Suppressor macrophage treated with lipopolysaccharide for 4 hours (primary cell): ENCODE measurements around the gene FTO.

Source experiments
- DNase-seq: peaks from one replicate; pipeline ENCODE4 v3.0.0-alpha.2; 2020

FTO gene

GRCh38 chr16:53787423-53787822 is 83.5 kb downstream of the FTO start:
- DNase-seq = no peak

DNA sequence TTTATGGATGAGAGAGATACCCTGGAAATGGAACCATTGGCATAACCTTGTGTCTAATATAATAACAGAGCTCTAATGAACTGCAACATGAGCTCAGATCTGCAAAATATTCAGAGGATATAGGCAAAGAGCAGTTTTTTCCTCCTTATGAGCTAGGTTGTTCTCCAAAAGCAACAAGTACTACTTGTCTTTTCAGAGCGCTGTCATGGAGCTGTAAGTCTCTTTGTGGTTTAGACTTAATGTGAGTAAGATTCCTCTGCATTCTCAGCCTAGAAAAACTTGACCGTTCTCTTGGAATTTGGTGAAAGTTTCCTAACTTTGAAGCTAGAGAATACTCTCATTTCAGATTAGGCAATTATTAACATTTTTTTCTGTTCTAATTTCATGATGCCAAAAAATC is 85.2 kb downstream of the FTO start:
- DNase-seq = no peak

GRCh38 chr16:53792161-53792951 is 88.4 kb downstream of the FTO start:
- DNase-seq = no peak

DNA sequence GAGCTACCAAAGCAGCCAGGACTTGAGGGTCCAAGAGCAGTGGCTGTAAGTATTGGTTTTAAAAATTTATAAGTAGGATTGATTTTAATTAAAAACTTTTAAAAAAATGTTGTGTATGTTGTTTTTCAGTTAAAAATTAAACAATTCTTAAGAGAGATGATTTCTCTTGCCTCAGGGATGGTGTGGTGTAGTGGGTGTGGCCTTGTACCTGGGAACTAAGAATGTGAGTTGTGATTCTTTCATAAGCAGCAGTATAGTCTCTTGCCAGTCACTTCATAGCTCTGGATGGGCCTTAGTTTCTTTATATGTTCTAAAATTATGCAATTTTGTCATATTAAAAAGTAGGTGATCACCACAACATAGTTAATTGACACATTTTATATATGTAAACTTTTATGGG is 99.5 kb downstream of the FTO start:
- no peak for DNase-seq

DNA sequence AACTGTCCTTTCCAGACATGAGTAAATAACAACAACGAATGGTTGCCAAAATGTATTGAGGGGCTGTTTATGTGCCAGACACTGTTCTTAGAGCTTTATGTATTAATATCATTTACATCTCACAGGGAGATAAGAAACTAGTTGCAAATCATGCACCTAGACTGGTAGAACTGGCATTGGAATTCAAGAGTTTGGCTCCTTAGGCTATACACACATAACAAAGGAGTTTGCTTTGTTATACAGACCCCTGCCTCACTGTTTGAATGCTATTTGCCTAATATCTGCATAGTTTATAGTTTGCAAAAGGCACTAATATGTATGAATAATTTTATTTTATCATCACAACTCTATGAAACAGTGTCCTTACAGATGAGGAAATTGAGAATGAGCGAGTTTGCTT is 100.0 kb downstream of the FTO start:
- DNase-seq = no peak

GRCh38 chr16:53804467-53804866 is 100.5 kb downstream of the FTO start:
- no peak for DNase-seq

DNA sequence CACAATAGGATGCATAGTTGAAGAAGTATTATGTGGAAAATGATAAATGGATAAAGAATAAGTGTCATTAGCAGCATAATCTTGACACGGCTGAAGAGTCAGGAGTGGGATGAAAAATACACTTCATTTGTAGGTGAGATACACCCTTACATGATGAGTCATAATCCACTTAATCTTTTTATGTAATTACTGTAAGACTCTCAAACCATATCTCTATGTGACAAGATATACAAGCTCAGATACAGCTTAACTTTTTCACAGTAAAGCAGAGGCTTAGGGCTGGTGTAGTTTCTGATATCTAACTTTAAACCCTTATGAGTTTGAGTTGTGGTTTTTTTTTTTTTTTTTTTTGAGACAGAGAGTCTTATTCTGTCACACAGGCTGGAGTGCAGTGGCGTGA is 101.2 kb downstream of the FTO start:
- DNase-seq = no peak

DNA sequence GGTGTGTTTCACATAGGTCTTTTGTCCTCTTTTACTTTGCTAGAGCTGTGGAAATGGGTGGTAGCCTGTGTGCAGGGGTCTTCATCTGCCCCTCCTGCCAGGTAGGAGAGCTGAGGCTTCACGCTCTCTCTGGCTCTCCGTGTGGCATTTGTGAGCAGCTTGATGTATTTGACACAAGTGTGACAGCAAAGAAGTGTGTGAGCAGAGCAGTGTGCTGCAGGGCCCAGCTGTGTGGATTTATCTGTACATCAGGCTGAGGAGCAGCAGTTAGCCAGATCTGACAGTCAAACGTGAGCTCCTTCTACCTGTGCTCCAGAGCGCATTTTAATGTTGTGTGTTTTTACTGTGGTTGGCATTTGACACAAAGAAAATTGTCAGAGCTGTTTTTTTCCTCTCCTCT is 101.8 kb downstream of the FTO start:
- no peak for DNase-seq

GRCh38 chr16:53809088-53809932 is 105.4 kb downstream of the FTO start:
- DNase-seq = no peak

- no peak for DNase-seq
These were observed 109.0 kb downstream of the FTO start for GRCh38 chr16:53812914-53813313.

GRCh38 chr16:53814801-53815200 is 110.8 kb downstream of the FTO start:
- no peak for DNase-seq

GRCh38 chr16:53816211-53816836 is 112.4 kb downstream of the FTO start:
- DNase-seq = no peak

DNA sequence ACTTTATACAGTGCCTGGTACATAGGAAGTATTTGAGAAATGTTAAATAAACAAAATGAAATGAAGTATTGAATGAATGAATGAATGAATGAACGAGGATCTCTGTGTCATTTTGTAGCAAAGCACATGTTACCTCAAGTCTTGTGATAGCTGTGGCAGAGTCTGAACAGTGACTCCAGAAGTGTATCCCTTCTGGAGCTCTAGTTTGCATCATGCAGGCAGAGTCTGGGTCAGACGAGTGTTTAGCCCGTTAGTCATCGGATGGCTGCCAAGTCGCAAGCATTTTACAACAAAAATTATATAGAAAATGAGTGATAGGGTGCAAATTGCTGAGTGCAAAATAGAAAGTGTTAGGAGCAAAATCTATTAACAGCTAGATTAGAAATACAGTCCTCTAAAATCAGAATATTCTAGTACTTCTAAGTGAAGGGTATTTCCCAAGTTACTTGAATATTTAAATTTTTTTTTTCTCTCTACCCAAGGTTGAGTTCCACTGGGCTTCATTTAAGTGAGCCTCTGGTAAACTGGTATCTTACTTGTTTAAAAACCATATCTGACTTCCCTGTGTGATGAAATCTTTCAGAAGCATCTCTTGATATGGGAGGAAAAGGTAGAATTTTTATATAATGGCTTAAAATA is 113.3 kb downstream of the FTO start:
- peak; percentile 5 for DNase-seq

DNA sequence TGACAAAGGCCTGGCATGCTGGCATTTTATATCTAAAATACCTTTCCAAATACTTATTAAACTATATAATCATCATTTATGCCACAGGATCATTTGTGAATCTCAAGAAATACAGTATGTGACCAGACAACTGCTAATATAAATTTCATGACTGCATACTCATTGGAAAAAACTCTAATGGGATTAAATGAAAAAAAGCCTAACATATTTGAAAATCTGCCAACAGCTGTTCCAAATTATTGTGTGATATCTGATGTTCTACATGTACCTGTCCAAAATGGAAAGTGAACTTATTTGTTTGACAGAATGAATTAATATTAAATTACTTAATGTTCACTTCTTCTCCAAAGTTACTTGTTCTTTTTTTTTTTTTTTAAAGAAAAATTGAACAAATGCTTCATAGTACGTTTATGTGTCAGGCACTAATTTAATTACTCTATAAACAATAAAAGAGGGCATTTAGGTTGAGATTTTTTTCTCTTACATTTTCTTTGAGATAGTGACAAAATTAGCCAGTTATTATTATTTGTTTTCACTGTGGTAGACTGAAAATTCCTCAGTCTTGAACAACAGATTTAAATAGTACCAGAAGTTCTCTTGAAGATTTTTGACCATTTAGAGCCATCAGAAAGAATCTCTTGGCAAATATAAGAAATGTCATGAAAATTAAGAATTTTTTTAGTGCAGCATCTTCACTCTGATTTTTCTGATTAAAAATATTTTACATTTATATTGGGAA is 114.0 kb downstream of the FTO start:
- DNase-seq = no peak

DNA sequence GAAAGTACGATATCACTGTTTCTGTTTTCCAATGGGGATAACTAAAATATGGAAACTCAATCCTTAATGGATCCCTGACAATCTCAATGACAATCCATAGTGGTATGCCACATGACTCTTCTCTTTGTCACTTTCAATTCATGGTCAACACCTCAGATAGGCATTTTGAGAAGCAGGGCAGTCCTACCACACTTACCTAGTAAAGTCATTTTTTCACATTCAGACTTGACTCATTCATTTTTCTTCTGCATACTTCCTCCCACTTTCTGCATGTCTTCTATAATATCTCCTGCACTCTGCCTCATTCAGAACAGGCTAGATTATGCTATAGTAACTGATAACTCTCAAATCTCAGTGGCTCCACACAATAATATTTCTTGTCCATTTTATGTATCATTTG is 117.5 kb downstream of the FTO start:
- DNase-seq = no peak

GRCh38 chr16:53821957-53822625 is 118.1 kb downstream of the FTO start:
- DNase-seq = no peak

- no peak for DNase-seq
These were observed 119.1 kb downstream of the FTO start for GRCh38 chr16:53822936-53823529.

DNA sequence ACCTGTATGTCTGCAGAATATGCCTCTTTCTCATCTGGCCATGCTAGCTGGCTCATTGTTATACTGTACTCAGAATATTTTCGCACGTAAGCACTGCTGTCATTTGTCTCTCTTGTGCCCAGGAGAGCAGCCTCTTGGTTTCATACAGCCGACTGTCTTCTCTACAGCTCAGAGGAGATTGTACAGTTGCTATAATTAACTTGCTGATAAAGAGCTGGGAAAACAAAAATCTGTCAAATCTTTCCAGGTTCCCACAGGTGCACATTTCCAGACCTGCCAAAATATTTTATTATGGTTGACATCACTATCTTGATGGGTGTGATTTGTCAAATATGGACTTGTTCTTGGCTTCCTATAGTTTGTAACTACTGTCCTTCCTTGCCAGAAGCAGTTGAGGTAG is 122.7 kb downstream of the FTO start:
- no peak for DNase-seq

GRCh38 chr16:53827741-53828140 is 123.8 kb downstream of the FTO start:
- no peak for DNase-seq

- no peak for DNase-seq
These were observed 125.3 kb downstream of the FTO start for GRCh38 chr16:53829186-53829747.

- DNase-seq = peak; percentile 26
These were observed 129.1 kb downstream of the FTO start for GRCh38 chr16:53832896-53833544.
